ENCODE results near the gene CNDP1.

Gene CNDP1

DNA sequence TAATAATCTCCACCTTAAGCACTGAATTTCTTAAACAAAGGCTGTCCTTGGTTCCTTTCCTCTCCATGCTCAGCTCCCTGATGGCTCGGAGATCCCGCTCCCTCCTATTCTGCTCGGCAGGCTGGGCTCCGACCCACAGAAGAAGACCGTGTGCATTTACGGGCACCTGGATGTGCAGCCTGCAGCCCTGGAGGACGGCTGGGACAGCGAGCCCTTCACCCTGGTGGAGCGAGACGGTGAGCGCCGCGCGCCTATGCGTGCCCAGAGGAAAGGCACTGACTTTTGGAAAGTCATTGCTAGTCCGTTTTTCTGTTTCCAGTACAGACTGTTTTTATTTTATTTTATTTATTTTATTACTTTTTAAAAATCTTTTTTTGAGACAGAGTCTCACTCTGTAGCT, 28.5 kb upstream of the CNDP1 start:
- Histone ChIP-seq H3K4me3 (ENCODE audit: low read depth in 1 of 2, low read length in 2 of 2) (no peak overlapping the region), H3K9ac (ENCODE audit: low read depth, low read length) (no peak overlapping the region), H3K79me2 (ENCODE audit: insufficient read depth, low read length) (peaks cover 13% of the 10 kb centered on the region)

DNA sequence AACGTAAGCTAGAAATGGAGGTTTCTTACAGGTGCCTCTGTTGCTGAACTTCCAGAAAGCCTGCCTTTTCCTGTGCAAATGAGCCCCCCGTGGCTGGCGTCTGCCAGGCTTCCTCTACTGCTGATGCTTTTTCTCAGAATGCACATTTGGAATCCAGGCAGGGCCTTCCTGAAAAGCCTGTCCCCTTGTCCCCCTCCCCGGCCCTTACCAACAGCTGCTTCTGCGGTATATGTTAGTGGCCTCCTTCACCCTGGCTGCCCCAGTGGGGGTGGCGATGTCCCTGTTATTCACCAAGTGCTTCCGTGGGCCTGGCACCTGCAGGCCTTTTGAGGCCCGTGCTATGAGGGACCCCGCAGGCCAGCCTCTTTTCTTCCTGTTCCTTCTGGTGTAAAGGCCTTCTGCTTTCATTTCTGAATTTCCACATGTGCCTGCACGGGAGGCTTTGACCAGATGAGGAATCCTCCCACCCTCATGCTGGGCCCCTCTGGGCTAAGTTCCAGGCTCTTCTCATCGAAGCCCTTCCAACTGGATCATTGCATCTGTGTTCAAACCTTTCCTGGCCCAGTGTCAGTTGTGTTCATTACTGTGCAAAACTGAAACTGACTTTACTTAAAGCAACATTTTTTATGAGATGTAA, 27.7 kb upstream of the CNDP1 start:
- Histone ChIP-seq H4K20me1 (ENCODE audit: insufficient read depth, low read length) (peaks cover 11% of the 10 kb centered on the region; the same call in 1 of the 2 replicates), H3K36me3 (ENCODE audit: insufficient read depth, low read length) (peaks cover 91% of the 10 kb centered on the region)

More for the DNA sequence above, 28.5 kb upstream of the CNDP1 start:
- Histone ChIP-seq H3K9me3 (ENCODE audit: insufficient read depth, low read length, severe bottlenecking) (no peaks in the 10 kb centered on the region), H4K20me1 (ENCODE audit: insufficient read depth, low read length) (peaks cover 11% of the 10 kb centered on the region; the same call in 1 of the 2 replicates), H2AFZ (ENCODE audit: low read depth, low read length) (no peak overlapping the region), H3K4me1 (ENCODE audit: insufficient read depth, low read length) (0 out of 2 replicates have a peak, but pooled peaks cover 4% of the 10 kb centered on the region), H3K27ac (ENCODE audit: low read length) (no peak overlapping the region), H3K27me3 (ENCODE audit: insufficient read depth, low read length, poor library complexity) (no peaks in the 10 kb centered on the region), H3K4me2 (ENCODE audit: insufficient read depth, low read length) (no peak overlapping the region), H3K36me3 (ENCODE audit: insufficient read depth, low read length) (peaks cover 93% of the 10 kb centered on the region)
- TF ChIP-seq, protein P1, sequence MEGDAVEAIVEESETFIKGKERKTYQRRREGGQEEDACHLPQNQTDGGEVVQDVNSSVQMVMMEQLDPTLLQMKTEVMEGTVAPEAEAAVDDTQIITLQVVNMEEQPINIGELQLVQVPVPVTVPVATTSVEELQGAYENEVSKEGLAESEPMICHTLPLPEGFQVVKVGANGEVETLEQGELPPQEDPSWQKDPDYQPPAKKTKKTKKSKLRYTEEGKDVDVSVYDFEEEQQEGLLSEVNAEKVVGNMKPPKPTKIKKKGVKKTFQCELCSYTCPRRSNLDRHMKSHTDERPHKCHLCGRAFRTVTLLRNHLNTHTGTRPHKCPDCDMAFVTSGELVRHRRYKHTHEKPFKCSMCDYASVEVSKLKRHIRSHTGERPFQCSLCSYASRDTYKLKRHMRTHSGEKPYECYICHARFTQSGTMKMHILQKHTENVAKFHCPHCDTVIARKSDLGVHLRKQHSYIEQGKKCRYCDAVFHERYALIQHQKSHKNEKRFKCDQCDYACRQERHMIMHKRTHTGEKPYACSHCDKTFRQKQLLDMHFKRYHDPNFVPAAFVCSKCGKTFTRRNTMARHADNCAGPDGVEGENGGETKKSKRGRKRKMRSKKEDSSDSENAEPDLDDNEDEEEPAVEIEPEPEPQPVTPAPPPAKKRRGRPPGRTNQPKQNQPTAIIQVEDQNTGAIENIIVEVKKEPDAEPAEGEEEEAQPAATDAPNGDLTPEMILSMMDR (IDR thresholded peaks at IDR 0.05; ENCODE audit: borderline replicate concordance, extremely low read depth, low read length, poor library complexity, severe bottlenecking) = no peak
- no peak for TF ChIP-seq EZH2 (IDR thresholded peaks at IDR 0.05; ENCODE audit: borderline replicate concordance, low read depth, low read length, severe bottlenecking)
- ATAC-seq (ENCODE audit: insufficient read depth, low read depth) = no peak; the same call in 2 of the 3 replicates
- DNase-seq = no peak

DNA sequence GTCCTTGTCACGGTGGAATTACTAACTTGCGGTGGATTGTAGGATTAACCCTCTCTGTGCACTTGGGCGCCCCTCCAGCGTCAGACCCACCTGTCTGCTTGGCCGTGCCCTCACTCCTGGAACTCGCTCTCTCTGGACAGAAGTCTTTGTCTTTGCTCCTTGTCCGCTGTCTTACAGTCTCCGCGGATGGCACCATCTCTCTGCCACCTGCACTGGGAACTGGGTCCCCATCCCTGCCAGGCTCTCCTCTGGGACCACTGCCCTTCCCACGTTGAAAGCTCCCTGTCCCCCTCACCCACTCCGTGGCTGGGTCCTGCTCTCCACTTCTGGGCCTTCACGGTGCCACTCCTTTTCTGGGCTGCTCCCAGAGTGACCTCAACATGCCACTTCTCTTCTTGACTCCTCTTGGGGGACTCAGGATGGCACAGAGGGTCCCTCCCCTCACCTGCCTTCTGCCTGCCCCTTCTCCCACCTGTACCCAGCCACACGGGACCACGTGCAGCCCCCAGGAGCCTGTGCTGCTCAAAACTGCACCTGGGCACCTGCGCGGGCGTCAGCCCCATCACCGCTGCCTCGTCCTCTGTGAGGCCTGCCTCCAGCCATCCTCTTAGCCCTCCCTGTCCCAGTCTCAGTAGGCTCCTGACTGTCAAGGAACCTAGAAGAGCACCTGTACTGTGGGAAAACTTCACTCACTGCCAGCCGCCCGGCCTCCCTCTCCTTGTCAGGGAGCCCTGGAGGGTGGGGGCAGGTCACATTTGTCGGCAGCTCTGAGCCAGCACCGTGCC, 27.0 kb upstream of the CNDP1 start:
- Histone ChIP-seq H4K20me1 (ENCODE audit: insufficient read depth, low read length) (peaks cover 14% of the 10 kb centered on the region), H3K9ac (ENCODE audit: low read depth, low read length) (no peak overlapping the region), H3K36me3 (ENCODE audit: insufficient read depth, low read length) (peaks cover 93% of the 10 kb centered on the region), H3K4me2 (ENCODE audit: insufficient read depth, low read length) (no peak overlapping the region), H3K27me3 (ENCODE audit: insufficient read depth, low read length, poor library complexity) (no peaks in the 10 kb centered on the region), H3K27ac (ENCODE audit: low read length) (no peak overlapping the region), H3K4me3 (ENCODE audit: low read depth in 1 of 2, low read length in 2 of 2) (no peak overlapping the region), H3K79me2 (ENCODE audit: insufficient read depth, low read length) (no peaks in the 10 kb centered on the region; the same call in 1 of the 2 replicates), H3K9me3 (ENCODE audit: insufficient read depth, low read length, severe bottlenecking) (no peaks in the 10 kb centered on the region), H3K4me1 (ENCODE audit: insufficient read depth, low read length) (no peaks in the 10 kb centered on the region), H2AFZ (ENCODE audit: low read depth, low read length) (no peak overlapping the region)
- DNase-seq = no peak
- no peak for ATAC-seq (ENCODE audit: insufficient read depth, low read depth)
- no peak for TF ChIP-seq EZH2 (IDR thresholded peaks at IDR 0.05; ENCODE audit: borderline replicate concordance, low read depth, low read length, severe bottlenecking)

More for the DNA sequence above, 27.7 kb upstream of the CNDP1 start:
- no peaks in the 10 kb centered on the region for H3K27me3 ChIP-seq (ENCODE audit: insufficient read depth, low read length, poor library complexity)
- no peak overlapping the region for H3K4me3 ChIP-seq (ENCODE audit: low read depth in 1 of 2, low read length in 2 of 2)
- H3K9me3 ChIP-seq (ENCODE audit: insufficient read depth, low read length, severe bottlenecking) = no peaks in the 10 kb centered on the region
- DNase-seq (no peak), ATAC-seq (ENCODE audit: insufficient read depth, low read depth) (no peak)
- H2AFZ ChIP-seq (ENCODE audit: low read depth, low read length) = no peak overlapping the region
- no peak for TF ChIP-seq EZH2 (IDR thresholded peaks at IDR 0.05; ENCODE audit: borderline replicate concordance, low read depth, low read length, severe bottlenecking)
- TF ChIP-seq, protein P1 (IDR thresholded peaks at IDR 0.05; ENCODE audit: borderline replicate concordance, extremely low read depth, low read length, poor library complexity, severe bottlenecking) = no peak
- no peaks in the 10 kb centered on the region for H3K4me1 ChIP-seq (ENCODE audit: insufficient read depth, low read length)
- no peak overlapping the region for H3K4me2 ChIP-seq (ENCODE audit: insufficient read depth, low read length)
- peaks cover 5% of the 10 kb centered on the region for H3K79me2 ChIP-seq (ENCODE audit: insufficient read depth, low read length)
- H3K9ac ChIP-seq (ENCODE audit: low read depth, low read length) = no peak overlapping the region
- H3K27ac ChIP-seq (ENCODE audit: low read length) = no peak overlapping the region

DNA sequence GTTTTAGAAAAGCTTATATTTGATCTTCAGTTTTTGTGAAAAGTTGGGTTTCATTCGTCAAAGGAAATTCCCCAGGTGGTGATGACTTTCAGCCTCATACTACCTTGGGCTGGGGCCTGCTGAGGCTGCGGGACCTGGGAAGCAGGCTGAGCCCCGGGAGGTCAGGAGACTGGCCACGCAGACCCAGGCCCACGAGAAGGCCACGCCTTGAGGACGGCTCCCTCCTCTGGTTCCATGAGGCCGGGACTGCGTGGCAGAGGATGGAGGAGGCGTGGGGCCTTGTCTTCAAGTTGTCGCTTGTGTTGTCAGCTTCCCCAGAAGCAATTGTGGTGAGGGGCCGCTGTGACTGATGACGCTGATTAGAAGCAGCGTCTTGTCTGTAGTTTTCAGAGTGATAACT, 26.4 kb upstream of the CNDP1 start:
- H3K36me3 ChIP-seq (ENCODE audit: insufficient read depth, low read length) = peaks cover 93% of the 10 kb centered on the region
- no peak for ATAC-seq (ENCODE audit: insufficient read depth, low read depth)

More for the DNA sequence above, 26.4 kb upstream of the CNDP1 start:
- Histone ChIP-seq H3K79me2 (ENCODE audit: insufficient read depth, low read length) (no peaks in the 10 kb centered on the region; the same call in 1 of the 2 replicates), H3K9me3 (ENCODE audit: insufficient read depth, low read length, severe bottlenecking) (no peaks in the 10 kb centered on the region), H3K27me3 (ENCODE audit: insufficient read depth, low read length, poor library complexity) (no peaks in the 10 kb centered on the region), H3K27ac (ENCODE audit: low read length) (no peak overlapping the region), H2AFZ (ENCODE audit: low read depth, low read length) (no peak overlapping the region), H3K4me2 (ENCODE audit: insufficient read depth, low read length) (no peak overlapping the region), H3K4me3 (ENCODE audit: low read depth in 1 of 2, low read length in 2 of 2) (no peak overlapping the region), H3K9ac (ENCODE audit: low read depth, low read length) (no peak overlapping the region), H3K4me1 (ENCODE audit: insufficient read depth, low read length) (no peaks in the 10 kb centered on the region), H4K20me1 (ENCODE audit: insufficient read depth, low read length) (peaks cover 14% of the 10 kb centered on the region)
- DNase-seq = no peak
- no peak for TF ChIP-seq EZH2 (IDR thresholded peaks at IDR 0.05; ENCODE audit: borderline replicate concordance, low read depth, low read length, severe bottlenecking)
- TF ChIP-seq, protein P1 (IDR thresholded peaks at IDR 0.05; ENCODE audit: borderline replicate concordance, extremely low read depth, low read length, poor library complexity, severe bottlenecking) = no peak
